Measurements from ENCODE around the gene CFAP97.

Gene CFAP97

GRCh38 chr4:185211641-185212040 is 7.8 kb upstream of the CFAP97 start:
- TF ChIP-seq REST (IDR thresholded peaks at IDR 0.05; ENCODE audit: insufficient read depth in 1 of 2, low read depth in 2 of 2, low read length in 2 of 2) (no peak), FOXP2 (optimal IDR thresholded peaks at IDR 0.05; ENCODE audit: borderline replicate concordance, extremely low read depth, extremely low read length, insufficient read depth) (no peak), TAF1 (IDR thresholded peaks at IDR 0.05; ENCODE audit: borderline replicate concordance, insufficient read depth, low read length) (no peak), POLR2AphosphoS5 (IDR thresholded peaks at IDR 0.05; ENCODE audit: low read depth, low read length) (no peak), SIN3A (IDR thresholded peaks at IDR 0.05; ENCODE audit: borderline replicate concordance, insufficient read depth, low read length) (no peak)

- TF ChIP-seq SIN3A (IDR thresholded peaks at IDR 0.05; ENCODE audit: borderline replicate concordance, insufficient read depth, low read length) (no peak), TAF1 (IDR thresholded peaks at IDR 0.05; ENCODE audit: borderline replicate concordance, insufficient read depth, low read length) (no peak), FOXP2 (optimal IDR thresholded peaks at IDR 0.05; ENCODE audit: borderline replicate concordance, extremely low read depth, extremely low read length, insufficient read depth) (no peak)
Measured at GRCh38 chr4:185211035-185211434, 7.2 kb upstream of the CFAP97 start.

DNA sequence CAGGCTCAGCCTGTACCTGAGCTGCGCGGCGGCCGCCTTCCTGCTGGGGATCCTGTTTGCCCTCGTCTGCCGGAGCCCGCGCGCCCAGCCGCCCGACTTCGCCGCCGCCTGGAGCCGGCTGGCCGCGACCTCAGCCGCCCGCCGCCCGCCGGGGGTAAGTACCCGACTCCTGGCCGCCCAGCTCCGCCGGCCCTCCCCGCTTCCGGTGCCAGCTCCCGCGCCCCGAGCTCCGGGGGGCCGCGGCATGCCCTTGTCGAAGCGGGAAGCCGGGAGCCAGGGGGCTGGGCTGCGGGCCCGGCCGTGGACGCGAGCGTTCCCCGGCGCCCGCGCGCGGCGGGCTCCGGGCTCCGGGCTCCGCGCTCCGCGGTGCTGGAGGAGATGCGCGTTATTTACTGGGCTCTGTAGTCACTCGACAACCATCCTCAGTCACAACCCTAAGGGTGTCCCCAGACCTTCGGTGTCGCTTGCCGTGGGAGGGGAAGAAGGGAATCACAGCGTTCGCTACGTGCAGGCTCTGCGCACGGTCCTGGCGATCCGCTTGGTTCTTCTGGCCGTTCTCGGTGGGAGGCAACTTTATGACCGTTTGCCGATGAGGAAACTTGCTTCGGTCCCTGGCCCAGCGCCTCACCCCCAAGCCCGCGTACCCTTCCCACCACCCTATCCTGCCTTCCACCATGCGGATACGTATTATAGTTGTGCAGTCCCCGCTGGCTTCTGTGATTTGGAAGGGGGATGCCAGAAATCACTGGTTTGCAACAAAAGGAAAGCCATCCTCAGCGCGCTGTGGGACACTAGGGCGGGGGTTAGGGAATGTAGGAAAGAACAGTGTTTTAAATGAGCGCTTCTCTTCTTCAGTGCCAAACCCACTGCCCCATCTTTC is 6.5 kb upstream of the CFAP97 start:
- peak; percentile 35; the same call in 1 of the 2 replicates for TF ChIP-seq SIN3A (IDR thresholded peaks at IDR 0.05; ENCODE audit: borderline replicate concordance, insufficient read depth, low read length)
- no peak for TF ChIP-seq FOXP2 (optimal IDR thresholded peaks at IDR 0.05; ENCODE audit: borderline replicate concordance, extremely low read depth, extremely low read length, insufficient read depth)

DNA sequence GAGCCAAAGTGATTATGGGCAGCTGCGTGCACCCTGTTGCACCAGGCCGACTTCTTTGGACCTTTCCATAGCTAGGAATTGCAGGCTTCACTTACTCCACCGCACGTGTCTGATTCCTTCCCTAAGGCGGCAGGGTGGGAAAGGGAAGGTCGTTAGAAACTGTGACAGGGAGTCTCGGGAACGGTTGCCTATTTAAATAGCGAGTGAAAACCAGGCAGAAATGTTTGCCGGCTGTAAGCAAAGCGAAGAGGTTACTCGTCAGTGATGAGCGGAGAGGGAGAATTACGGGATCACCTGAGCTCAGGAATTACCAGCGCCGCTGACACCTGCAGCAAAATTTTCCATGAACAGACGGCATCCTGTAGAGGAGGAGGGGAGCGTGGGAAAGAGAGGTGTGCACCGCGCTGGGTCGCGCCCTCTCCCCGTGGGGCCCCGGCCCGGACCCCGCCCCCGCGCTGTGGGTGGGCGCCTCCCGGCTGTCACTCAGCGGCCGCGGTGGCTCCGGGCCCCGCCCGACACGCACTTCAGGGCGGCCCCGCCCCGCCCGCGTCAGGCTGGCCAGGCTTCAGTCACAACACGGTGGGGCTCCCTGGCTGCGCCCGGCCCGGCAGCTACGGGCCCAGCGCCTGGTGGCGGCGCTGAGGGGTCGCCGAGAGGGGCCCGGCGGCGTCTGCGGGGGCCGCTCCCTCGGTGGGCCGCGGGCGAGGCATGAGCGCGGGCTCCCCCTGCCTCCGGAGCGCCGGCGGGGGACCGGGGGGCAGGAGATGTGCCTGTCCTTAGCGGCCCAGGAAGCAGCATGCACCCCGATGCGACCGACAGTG is 5.4 kb upstream of the CFAP97 start, which contains the start of gene SNX25:
Gene SNX25 (plus strand): TSS at position 568 of the 821 bp plus-strand sequence. CDS start 229 bp downstream, at position 797.
- no peak for TF ChIP-seq FOXP2 (optimal IDR thresholded peaks at IDR 0.05; ENCODE audit: borderline replicate concordance, extremely low read depth, extremely low read length, insufficient read depth)
- TF ChIP-seq TAF1 (IDR thresholded peaks at IDR 0.05; ENCODE audit: borderline replicate concordance, insufficient read depth, low read length): 0 out of 2 replicates have a peak, but pooled peaks have one; percentile 35
- TF ChIP-seq POLR2AphosphoS5 (IDR thresholded peaks at IDR 0.05; ENCODE audit: low read depth, low read length): 0 out of 2 replicates have a peak, but pooled peaks have one; percentile 44
- no peak for TF ChIP-seq SIN3A (IDR thresholded peaks at IDR 0.05; ENCODE audit: borderline replicate concordance, insufficient read depth, low read length)
- no peak for TF ChIP-seq REST (IDR thresholded peaks at IDR 0.05; ENCODE audit: insufficient read depth in 1 of 2, low read depth in 2 of 2, low read length in 2 of 2)

DNA sequence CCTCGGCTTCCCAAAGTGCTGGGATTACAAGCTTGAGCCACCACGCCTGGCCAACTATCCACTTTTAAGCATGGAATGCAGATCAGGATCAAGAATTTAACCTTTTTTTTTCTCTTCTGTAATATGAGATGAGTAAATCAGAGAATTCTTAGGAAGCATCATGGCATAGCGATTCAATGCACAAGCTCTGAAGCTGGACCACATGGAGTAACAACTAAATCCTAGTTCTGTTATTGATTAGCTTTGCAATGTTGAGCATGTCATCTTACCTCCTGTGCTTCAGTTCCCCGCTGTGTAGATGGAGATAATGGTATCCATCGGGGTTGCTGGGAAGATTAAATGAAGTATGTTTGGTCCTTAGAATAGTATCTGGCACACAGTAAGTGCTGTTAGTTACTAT is 3.7 kb upstream of the CFAP97 start:
- no peak for TF ChIP-seq REST (IDR thresholded peaks at IDR 0.05; ENCODE audit: insufficient read depth in 1 of 2, low read depth in 2 of 2, low read length in 2 of 2)
- no peak for TF ChIP-seq SIN3A (IDR thresholded peaks at IDR 0.05; ENCODE audit: borderline replicate concordance, insufficient read depth, low read length)
- no peak for TF ChIP-seq POLR2AphosphoS5 (IDR thresholded peaks at IDR 0.05; ENCODE audit: low read depth, low read length)
- no peak for TF ChIP-seq TAF1 (IDR thresholded peaks at IDR 0.05; ENCODE audit: borderline replicate concordance, insufficient read depth, low read length)
